Measurements from ENCODE around the gene MYO7B.

DNA sequence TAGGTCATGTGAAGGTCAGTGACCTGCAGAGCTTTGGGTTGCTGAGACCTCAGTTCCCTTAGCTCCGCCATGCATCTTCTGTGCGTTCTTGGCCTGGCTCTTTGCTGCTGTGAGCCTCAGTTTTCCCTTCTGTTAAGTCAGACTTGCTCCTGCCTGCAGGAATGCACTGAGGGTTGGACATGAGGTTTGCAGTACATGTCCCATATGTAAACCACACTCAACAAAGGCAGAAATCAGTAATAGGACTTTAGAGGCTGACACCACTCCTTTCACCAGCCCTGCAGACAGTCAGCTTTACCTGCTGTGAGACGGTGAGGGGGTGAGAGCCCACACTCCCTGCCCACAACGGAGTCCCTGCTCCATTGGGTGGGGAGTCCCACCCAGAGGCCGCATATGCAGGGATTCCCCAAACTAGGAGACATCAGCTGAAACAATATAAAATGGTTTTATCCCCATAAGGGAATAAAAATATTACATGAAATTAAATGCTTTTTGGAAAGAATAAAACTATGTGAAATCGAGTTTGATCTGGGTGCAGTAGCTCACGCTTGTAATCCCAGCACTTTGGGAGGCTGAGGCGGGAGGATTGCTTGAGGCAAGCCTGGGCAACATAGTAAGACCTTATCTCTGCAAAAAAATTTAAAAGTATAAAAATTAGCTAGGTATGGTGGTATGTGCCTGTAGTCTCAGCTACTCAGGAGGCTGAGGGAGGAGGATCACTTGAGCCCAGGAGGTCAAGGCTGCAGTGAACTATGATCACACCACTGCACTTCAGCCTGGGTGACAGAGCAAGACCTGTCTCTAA lies 55.1 kb downstream of the MYO7B start:
- TF ChIP-seq, protein P1, sequence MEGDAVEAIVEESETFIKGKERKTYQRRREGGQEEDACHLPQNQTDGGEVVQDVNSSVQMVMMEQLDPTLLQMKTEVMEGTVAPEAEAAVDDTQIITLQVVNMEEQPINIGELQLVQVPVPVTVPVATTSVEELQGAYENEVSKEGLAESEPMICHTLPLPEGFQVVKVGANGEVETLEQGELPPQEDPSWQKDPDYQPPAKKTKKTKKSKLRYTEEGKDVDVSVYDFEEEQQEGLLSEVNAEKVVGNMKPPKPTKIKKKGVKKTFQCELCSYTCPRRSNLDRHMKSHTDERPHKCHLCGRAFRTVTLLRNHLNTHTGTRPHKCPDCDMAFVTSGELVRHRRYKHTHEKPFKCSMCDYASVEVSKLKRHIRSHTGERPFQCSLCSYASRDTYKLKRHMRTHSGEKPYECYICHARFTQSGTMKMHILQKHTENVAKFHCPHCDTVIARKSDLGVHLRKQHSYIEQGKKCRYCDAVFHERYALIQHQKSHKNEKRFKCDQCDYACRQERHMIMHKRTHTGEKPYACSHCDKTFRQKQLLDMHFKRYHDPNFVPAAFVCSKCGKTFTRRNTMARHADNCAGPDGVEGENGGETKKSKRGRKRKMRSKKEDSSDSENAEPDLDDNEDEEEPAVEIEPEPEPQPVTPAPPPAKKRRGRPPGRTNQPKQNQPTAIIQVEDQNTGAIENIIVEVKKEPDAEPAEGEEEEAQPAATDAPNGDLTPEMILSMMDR (IDR thresholded peaks at IDR 0.05): no peak
- TF ChIP-seq EZH2 (IDR thresholded peaks at IDR 0.05; ENCODE audit: borderline replicate concordance, insufficient read depth, low read depth, low read length, poor library complexity, severe bottlenecking): no peak

Measured in B cell (primary cell).